GM12878 (cell line): Measurements from ENCODE around the gene HLA-DRB1.

Experiments
- CEBPB ChIP-seq, 2 experiments: fragments of 150-350 bp in 1 of 2; IDR thresholded peaks; 2 replicates each; pipeline ENCODE4 v1.6.1; 2012 to 2014; ENCODE audit warnings: low read depth in 2 of 2, low read length in 2 of 2, borderline replicate concordance in 1 of 2, inconsistent platforms in 1 of 2
- CHD1 ChIP-seq: IDR thresholded peaks from 2 replicates; pipeline ENCODE4 v1.6.1; 2012; ENCODE audit warnings: low read depth, low read length, improper control_type of control experiment
- EGR1 ChIP-seq, 2 experiments: IDR thresholded peaks; 1 replicate in 1 of 2; 2 replicates in 1 of 2; pipeline ENCODE4 v1.6.1; 2011 to 2012; ENCODE audit warnings: low read depth in 2 of 2, low read length in 2 of 2, borderline replicate concordance in 1 of 2, mild to moderate bottlenecking in 1 of 2, moderate library complexity in 1 of 2
- EZH2 ChIP-seq: IDR thresholded peaks from 2 replicates; pipeline ENCODE4 v1.6.1; 2012; ENCODE audit warnings: low read depth, mild to moderate bottlenecking, control low read depth, inconsistent platforms, low read length, borderline replicate concordance; ENCODE audit not compliant: control insufficient read depth
- FOXK2 ChIP-seq: fragments of 450-650 bp; IDR thresholded peaks from 2 replicates; pipeline ENCODE4 v1.6.1; 2017; ENCODE audit warnings: mild to moderate bottlenecking, moderate library complexity
- HDGF ChIP-seq: fragments of 450-650 bp; IDR thresholded peaks from 2 replicates; pipeline ENCODE4 v1.6.1; 2016; ENCODE audit warnings: antibody characterized with exemption
- KDM1A ChIP-seq: fragments of 200-600 bp; sonication (generic); IDR thresholded peaks from 2 replicates; pipeline ENCODE4 v1.6.1; 2016; ENCODE audit warnings: borderline replicate concordance
- POLR2A ChIP-seq: IDR thresholded peaks from 2 replicates; pipeline ENCODE4 v1.6.1; 2011; ENCODE audit warnings: low read depth, mild to moderate bottlenecking, low read length
- POLR2AphosphoS5 ChIP-seq: IDR thresholded peaks from 2 replicates; pipeline ENCODE4 v1.6.1; 2011; ENCODE audit warnings: mild to moderate bottlenecking, low read length, inconsistent platforms
- TARDBP ChIP-seq: IDR thresholded peaks from 2 replicates; pipeline ENCODE4 v1.6.1; 2016; ENCODE audit warnings: borderline replicate concordance
- TCF3 ChIP-seq: IDR thresholded peaks from 2 replicates; pipeline ENCODE4 v1.6.1; 2012; ENCODE audit warnings: low read depth, mild to moderate bottlenecking, low read length, borderline replicate concordance; ENCODE audit not compliant: insufficient read depth
- ZZZ3 ChIP-seq: IDR thresholded peaks from 2 replicates; pipeline ENCODE4 v1.6.1; 2011; ENCODE audit warnings: low read depth; ENCODE audit not compliant: control insufficient read depth, insufficient read length
- TF ChIP-seq, protein P1 (sequence below), 3 experiments: IDR thresholded peaks in 2 of 3; conservative IDR thresholded peaks in 1 of 3; 2 replicates each; pipeline ENCODE4 v1.5.1; 2011; ENCODE audit warnings: low read depth in 3 of 3, low read length in 3 of 3, mild to moderate bottlenecking in 3 of 3, control low read depth in 2 of 3, moderate library complexity in 2 of 3, inconsistent platforms in 1 of 3, mixed read lengths in 1 of 3; ENCODE audit not compliant: control insufficient read depth in 2 of 3, insufficient read depth in 1 of 3; ENCODE audit errors: extremely low read depth in 1 of 3

GRCh38 chr6:32553037-32553742, 36.5 kb downstream of the HLA-DRB1 start:
- no peak for TF ChIP-seq POLR2AphosphoS5
- TF ChIP-seq EGR1 (IDR thresholded peaks at IDR 0.05; ENCODE audit: borderline replicate concordance in 1 of 2, low read depth in 2 of 2, low read length in 2 of 2), result no peak
- TF ChIP-seq, protein P1, sequence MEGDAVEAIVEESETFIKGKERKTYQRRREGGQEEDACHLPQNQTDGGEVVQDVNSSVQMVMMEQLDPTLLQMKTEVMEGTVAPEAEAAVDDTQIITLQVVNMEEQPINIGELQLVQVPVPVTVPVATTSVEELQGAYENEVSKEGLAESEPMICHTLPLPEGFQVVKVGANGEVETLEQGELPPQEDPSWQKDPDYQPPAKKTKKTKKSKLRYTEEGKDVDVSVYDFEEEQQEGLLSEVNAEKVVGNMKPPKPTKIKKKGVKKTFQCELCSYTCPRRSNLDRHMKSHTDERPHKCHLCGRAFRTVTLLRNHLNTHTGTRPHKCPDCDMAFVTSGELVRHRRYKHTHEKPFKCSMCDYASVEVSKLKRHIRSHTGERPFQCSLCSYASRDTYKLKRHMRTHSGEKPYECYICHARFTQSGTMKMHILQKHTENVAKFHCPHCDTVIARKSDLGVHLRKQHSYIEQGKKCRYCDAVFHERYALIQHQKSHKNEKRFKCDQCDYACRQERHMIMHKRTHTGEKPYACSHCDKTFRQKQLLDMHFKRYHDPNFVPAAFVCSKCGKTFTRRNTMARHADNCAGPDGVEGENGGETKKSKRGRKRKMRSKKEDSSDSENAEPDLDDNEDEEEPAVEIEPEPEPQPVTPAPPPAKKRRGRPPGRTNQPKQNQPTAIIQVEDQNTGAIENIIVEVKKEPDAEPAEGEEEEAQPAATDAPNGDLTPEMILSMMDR (IDR thresholded peaks at IDR 0.05 in 2 of 3, conservative IDR thresholded peaks at IDR 0.05 in 1 of 3; ENCODE audit: control insufficient read depth in 2 of 3, extremely low read depth in 1 of 3, insufficient read depth in 1 of 3, low read depth in 3 of 3, low read length in 3 of 3), result no peak
- TF ChIP-seq CHD1, result no peak
- TF ChIP-seq KDM1A, result no peak
- TF ChIP-seq POLR2A, result no peak
- no peak for TF ChIP-seq ZZZ3
- TF ChIP-seq EZH2, result no peak
- no peak for TF ChIP-seq CEBPB (IDR thresholded peaks at IDR 0.05; ENCODE audit: borderline replicate concordance in 1 of 2, low read depth in 2 of 2, low read length in 2 of 2)
- no peak for TF ChIP-seq FOXK2
- TF ChIP-seq TARDBP, result no peak
- no peak for TF ChIP-seq TCF3
- TF ChIP-seq HDGF, result no peak
